ENCODE results near the gene C2CD4D.
"Not testable (repeated sequence)": the region's sequence is repeated elsewhere in the genome, so short reads cannot be mapped to it uniquely, and the experiment has no call there.

The C2CD4D gene

DNA sequence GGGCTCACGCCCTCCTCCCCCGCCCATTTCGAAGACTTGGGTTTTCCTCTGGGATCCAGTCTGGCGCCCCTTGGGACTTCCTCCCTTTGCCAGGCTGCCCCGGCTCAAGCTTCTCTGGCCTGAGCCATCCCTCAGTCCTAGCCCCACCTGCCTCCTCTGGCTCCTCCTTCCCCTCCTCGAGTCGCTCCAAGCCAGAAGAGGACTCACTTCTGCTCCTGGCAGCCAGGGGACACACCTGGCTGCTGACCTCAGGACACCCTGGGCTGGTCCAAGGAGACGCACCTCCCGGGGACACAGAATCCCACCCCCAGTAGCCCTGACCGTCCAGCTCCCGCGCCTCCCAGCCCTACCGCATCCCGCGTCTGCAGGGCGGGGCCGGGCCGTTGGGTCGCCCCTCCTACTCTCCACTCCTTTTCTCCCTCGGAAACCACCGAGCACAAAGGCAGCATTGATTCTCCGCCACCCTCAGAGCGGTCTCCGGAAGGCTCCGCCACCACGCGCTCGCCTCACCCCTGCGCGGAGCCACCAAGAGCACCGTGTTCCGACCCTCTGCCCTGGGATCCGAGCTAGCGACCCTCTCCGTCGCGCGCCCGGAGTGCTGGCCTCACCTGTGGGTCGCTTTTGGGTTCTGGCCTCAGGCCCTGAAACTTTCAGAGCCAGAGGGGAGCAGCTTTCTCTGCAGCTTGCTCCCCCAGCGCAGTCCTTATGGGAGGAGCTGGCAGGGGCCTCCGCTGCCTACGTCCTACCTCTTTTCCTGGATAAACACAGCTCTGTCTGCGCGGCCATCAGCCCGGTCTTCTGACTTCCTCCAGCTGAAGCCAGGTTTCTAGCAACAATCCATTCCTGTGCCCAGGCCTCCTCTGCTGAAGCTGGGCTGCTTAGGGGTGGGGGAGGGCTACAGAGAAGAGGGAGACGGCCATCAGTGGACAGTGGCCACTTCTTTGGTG, at the start of gene C2CD4D:
C2CD4D (minus strand) TSS at position 364 of the 947 bp plus-strand sequence. CDS start 831 bp downstream, outside the sequence.
- peak; percentile 89 for DNase-seq

DNA sequence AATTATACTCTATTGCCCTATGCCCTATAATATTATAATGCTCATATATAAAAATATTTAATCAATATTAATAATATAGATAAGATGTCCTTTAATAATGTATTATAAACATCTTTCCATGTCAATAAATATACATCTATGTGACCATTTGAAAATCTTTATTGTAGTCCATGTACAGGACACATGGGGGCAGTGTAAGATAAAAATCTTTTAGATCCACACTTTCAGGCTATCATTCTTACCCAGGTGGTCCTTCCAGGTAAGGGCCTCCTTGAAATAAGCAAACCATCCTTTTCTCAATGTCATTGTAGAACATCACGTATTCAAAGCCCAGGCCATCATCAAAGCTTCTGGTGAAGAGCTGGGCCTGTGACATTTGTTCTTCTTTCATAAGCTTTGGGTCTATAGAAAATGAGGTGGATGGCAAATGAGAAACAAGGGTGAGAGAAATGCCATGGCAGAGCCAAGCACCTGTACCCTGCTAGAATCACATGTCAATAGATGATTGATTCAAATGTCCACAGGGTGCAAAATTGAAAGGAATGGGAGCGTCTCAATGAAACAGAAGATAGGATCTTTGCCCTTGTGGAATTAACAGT, 49.5 kb upstream of the C2CD4D start:
- DNase-seq: no peak

DNA sequence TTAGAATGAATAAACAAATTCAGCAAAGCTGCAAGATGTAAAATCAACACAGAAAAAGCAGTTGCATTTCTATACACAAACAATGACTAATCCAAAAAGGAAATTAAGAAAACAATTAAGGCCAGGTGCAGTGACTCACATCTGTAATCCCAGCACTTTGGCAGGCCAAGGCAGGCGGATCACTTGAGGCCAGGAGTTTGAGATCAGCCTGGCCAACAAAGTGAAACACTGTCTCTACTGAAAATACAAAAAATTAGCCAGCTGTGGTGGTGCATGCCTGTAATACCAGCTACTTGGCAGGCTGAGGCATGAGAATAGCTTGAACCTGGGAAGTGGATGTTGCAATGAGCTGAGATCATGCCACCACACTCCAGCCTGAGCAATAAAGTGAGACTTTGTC, 47.4 kb upstream of the C2CD4D start:
- no peak for DNase-seq

DNA sequence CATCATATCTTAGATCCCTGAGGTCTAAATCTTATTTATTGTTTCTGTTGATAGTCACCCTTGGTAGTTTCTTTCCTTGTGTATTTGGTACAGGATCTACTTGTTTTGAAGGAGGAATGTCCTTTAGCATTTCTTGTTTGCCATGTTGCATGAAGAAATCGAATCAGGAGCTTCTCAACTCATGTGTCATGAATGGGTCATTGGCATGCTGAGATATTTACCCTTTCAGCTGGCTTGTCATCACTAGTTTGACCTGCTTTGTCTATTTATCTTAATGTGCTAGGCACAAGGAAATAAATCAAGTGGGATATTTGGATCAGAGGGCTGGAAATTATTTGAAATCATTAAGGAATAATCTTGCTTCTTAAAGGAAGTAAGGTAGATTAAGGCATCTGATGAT, 45.9 kb upstream of the C2CD4D start:
- no peak for DNase-seq

DNA sequence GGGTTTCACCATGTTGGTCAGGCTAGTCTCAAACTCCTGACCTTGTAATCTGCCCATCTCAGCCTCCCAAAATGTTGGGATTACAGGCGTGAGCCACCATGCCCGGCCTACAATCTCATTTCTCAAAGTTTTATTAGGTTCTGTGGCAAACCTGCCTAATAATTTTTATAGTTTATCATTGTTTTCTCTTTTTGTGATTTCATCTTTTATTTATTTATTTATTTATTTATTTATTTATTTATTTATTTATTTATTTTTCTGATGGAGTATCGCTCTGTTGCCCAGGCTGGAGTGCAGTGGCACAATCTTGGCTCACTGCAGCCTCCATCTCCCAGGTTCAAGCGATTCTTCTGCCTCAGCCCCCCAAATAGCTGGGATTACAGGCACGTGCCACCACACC, 45.3 kb upstream of the C2CD4D start:
- DNase-seq: not testable (repeated sequence)

DNA sequence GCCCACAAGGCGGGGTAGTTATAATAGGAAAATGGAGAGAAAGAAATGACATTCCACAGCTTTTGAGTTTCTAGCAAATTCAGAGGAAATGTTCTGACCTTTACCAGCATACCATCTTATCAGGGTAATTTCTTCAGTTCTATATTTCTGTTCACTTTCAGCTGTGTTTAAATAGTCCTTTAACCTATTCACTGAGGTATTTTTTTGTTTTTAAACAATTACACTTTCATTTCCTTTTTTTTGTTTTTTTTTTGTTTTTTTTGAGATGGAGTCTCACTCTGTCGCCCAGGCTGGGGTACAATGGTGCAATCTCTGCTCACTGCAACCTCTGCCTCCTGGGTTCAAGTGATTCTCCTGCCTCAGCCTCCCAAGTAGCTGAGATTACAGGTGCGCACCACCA, 44.8 kb upstream of the C2CD4D start:
- not testable (repeated sequence) for DNase-seq

DNA sequence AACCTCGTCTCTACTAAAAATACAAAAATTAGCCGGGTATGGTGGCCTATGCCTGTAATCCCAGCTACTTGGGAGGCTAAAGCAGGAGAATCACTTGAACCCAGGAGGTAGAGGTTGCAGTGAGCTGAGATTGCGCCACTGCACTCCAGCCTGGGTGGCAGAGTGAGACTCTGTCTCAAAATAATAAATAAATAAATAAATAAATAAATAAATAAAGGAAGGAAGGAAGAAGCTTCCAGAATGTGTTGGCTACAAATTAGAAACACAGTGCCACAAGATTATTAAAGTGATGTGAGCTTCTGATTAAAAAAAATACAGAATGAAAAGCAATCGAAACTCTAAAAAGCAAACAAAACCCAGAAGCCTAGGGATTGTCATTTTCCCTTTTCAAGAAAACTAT, 44.3 kb upstream of the C2CD4D start:
- DNase-seq: not testable (repeated sequence)

DNA sequence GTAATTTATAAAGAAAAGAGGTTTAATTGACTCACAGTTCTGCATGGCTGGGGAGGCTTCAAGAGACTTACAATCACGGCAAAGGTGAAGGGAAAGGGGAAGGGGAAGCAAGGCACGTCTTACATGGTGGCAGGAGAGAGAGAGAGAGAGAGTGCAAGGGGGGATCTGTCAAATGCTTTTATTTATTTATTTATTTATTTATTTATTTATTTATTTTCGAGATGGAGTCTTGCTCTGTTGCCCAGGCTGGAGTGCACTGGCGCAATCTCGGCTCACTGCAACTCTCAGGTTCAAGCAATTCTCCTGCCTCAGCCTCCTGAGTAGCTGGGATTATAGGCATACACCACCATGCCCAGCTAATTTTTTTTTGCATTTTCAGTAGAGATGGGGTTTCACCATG, 43.3 kb upstream of the C2CD4D start:
- not testable (repeated sequence) for DNase-seq

DNA sequence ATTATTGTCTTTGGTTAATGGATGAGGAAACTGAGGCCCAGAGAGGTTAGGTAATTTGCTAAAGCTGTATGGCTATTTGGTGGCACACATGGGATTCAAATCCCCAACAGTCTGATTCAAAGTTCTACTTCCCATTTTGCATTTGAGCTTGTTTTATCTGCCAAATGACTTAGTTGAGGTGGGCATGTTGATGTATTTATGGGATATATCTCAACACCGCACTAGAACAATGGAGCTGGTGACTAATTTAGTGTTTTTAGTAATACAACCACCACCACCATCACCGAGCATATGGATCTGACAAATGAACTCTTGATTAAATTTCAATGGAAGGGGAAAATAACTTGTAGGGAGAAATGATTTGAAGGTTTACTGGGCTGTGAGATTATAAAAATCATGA, 42.8 kb upstream of the C2CD4D start:
- DNase-seq: no peak

DNA sequence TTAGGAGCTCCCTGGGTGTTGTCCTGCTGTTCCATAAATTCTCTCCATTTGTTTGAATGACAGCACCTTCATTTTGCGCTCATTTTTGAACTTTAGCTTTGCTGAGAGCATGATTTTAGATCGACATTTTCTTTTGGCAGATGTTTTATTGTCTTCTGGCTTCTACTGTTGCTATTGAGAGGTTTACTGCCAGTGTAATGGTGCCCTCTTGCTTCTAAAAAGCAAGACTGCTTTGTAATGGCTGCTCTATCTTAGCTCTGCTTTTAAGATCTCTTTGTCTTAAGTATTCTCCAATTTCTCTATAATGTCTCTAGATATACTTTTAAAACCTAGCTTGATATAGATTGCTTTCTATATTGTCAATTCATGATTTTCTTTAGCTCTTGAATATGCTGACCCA, 41.9 kb upstream of the C2CD4D start:
- no peak for DNase-seq

DNA sequence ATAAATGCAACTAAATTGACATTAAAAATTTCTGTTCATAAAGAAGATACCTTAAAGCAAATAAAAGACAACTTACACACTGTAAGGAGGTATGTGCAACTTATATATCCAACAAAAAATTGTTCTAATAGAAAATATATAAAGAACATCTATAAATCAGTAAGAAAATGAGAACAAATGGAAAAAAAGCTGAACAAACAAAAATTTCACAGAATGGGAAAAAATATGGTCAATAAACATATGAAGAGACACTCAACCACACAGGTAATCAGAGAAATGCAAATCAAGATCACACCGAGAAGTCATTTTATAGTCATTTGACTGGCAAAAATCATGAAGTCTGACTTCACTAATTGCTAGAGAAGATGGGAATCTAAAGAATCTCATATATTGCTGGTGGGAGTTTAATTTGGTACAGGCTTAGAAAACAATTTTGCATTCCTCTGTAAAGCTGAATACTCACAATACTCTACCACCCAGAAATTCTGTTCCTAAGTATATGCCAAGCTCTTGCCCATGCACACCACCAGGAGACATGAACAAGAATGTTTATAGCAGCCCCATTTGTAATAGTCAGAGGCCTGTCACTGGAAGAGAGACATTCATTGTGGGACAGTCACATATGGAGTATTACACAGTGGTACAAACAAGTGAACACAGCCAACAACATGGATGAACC, 35.9 kb upstream of the C2CD4D start:
- DNase-seq: no peak

DNA sequence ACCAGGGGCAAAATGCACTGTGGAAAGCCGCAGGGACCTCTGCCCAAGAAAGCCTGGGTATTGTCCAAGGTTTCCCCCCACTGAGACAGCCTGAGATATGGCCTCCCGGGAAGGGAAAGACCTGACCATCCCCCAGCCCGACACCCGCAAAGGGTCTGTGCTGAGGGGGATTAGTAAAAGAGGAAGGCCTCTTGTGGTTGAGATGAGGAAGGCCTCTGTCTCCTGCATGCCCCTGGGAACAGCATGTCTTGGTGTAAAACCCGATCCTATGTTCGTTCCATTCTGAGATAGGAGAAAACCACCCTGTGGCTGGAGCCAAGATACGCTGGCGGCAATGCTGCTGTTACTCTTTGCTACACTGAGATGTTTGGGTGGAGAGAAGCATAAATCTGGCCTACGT, 33.2 kb upstream of the C2CD4D start:
- DNase-seq: not testable (repeated sequence)

DNA sequence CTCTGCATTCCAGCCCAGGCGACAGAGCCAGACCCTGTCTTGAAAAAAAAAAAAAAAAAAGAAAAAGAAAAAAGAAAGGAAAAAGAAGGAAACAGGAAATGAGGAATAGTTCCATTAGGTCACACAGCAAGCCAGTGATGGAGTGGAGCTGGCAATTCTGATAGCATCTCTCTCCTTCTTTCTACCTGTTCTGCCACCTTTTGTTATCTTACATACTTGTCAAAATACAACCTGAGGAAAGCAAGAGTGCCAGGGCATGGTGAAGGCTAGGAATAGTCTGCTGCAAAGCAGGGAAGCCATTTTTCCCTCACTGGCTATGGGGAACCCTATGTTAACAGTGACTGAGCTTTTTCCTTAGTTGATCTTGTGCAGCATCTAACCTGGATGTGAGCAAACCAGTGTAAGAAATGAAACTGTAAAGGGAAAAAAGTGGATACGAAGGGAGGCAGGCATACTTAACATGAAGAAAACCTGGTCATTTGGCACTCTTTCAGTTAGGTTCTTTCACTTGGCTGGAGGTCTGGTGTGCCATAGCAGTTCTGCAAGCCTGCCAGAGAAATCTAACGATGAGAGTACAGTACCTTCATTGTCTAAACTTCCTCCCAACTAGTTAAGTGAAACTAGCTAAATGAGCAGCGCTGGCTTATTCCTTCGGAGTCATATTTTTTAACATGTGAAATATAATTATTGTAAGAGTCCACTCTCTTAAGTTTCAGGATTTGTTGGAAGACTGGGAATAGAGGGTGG, 31.8 kb upstream of the C2CD4D start:
- no peak for DNase-seq

DNA sequence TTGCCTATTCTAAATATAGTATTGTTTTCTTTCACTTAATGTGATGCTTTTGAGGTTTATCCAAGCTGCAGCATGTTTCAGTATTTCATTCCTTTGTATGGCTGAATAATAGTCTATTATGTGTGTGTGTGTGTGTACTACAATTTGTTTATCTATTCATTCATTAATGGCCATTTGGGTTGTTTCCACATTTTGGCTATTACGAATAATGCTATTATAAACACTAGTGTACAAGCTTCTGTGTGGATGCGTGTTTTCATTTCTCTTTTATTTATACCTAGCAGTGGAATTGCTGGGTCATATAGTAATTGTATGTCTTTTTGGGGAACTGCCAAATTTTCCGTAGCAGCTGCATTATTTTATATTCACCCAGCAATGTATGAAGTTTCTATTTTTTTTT, 28.9 kb upstream of the C2CD4D start:
- DNase-seq: no peak

DNA sequence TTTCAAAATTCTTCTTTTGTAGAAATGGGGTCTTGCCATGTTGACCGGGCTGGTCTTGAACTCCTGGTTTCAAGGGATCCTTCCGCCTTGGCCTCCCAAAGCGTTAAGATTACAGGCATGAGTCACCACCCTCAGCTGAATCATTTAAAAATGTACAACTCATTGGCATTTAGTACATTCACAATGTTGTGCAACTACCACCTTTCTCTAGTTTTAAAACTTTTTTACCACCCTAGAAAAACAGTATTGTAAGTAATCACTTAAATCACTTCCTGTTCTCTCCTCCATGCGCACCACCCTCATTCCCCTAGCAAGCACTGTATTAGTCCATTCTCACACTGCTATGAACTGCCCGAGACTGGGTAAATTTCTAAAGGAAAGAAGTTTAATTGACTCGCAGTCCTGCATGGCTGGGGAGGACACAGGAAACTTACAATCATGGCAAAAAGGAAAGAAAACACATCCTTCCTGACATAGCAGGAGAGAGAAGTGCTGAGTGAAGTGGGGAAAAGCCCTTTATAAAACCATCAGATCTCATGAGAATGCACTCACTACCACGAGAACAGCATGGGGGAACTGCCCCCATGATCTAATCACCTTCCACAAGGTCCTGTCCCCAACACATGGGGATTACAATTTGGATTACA, 28.3 kb upstream of the C2CD4D start:
- DNase-seq: peak; percentile 33

DNA sequence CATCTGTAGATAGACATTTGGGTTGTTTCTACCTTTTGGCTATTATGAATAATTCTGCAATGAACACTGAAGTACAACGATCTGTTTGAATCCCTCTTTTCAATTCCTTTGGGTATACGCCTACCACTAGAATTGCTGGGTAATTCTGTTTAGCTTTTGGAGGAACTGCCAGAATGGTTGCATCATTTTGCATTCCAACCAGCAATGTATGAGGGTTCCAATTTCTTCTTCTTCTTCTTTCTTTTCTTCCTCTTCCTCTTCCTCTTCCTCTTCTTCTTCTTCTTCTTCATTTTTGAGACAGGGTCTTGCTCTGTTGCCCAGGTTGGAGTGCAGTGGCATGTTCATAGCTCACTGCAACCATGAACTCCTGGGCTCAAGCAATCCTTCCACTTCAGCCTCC, 27.7 kb upstream of the C2CD4D start:
- DNase-seq: no peak

DNA sequence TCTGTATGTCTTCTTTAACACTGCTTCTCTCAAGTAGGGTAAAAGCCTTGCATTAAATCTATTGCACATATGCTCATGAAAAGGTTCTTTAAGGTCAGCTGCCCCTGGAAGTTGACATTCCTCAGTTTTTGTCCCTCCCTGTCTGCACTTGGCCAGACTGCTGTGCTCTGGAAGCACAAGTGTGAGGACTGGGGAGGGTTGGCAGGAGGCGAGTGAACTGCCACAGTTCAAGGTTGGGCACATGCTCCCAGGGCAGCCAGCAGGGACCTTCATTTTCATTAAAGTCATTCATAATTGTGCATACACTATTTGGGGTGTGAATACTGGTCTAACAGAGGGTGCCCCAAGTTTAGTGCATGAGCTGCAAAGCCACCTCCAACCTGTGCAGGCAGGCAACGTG, 24.8 kb upstream of the C2CD4D start:
- no peak for DNase-seq

DNA sequence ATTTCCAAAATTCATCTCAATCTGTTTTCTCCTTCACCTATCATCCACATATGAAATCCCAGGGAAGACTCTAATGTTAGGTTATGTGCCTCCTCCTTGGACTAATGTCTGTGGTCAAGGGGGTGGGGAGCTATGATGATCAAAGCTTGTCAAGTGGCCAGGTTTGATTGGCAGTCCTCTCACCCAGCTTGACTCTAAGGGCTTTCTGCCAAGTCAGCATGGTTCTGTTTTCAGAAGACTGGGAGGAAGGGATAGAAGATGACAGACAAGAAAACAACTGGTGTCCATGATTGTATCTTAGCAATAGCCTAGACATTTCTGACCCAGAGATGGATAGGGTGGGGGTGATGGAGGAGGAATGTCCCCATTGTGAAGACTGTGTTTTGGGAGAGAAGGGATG, 23.0 kb upstream of the C2CD4D start:
- no peak for DNase-seq

DNA sequence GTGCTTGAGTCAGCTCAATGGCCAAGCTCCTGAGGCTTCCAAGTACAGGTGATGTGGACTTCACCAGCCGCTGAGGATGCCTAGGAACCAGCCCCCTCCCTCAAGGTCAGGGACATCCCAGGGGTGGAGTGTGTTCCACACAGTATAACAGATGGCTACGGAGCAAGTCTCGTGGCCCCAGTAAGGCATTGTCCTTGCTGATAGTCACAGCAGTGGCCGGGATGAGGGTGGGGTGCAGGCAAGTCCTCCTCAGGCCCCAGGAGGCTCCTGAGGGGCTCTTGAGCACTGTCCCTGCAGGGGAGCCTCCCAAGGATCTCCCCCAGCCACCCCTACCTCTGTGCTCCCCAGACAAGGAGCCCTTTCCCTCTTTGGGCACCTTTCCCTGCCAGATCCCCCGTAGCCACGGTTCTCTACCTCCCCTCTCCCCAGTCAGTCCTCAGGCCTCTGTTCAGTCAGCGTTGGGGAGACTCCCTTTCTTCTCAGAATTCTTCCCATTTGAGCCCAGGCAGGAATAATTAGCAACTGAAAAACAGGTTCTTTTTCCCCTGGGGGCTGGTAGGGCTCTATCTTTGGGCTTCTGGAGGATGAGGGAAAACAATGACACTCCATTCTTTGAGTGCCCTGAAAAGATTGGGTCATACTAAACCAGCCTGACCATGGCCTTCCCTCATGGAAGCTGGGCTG, 21.0 kb upstream of the C2CD4D start:
- DNase-seq: no peak

DNA sequence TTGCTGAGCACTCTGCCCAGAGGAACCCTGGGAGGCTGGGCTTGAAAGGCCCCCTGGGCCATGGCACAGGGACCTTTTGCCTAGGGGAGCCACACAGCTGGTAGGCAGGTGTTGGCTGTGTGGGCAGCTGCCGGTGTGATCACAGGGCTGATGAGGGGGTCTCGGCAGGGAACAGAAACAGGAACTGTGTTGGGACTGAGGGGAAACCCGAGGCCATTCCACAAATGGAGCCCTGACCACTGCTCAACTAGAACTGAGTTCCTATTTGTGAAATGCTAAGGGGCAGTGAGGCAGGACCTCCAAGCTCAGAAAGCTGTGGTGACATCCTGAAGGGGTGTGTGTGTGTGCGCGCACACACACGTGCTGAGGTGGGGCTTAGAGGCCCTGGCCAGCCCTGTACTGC, 20.3 kb upstream of the C2CD4D start:
- DNase-seq: no peak

DNA sequence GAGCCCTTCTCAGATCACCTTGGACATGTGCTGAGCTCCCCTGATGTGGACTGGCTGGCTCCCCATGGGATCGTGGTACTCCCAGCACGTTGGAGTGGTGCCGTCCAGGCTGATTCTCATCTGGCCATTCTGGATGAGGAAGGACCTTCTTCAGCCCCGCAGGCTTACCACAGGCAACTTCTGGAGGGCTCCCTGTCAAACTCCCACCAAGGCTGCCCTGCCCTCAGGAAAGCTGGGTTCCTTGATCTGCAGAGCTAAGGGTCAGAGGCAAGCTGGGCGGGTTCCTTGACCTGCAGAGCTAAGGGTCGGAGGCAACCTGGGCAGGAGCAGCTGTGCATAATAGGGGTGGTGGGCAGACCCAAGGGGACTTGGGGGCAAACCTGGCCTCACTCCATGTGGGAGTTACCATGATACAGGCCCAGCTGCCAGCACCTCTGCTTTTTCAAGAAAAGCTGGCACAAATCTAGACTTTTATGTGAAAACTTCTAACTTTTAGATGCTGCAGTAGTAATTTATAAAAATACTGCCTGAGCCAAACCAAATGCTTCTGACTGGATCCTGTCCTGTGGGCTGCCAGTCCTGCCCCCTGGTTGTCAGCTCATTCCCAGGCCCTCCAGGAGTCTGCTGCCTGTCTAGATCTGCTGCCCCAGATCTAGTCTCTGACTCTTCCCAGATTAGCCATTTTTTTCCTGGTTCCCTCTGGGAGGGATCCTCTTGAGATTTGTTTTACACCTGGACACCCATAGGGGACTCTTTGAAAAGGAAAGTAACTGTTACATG, 19.5 kb upstream of the C2CD4D start:
- DNase-seq: no peak
